ENCODE data around the gene SYT14. TPM values are rescaled to one million over a fixed set of nuclear protein-coding genes. Genes with fewer than 3 reads are reported as not detected.

The SYT14 gene
- total and polyA plus RNA-seq, 2 of the 4 experiments (the other 2 are of a cell fraction) = 0.14 to 1.3 TPM

GRCh38 chr1:210099921-210100320 is 161.9 kb downstream of the SYT14 start:
- in situ Hi-C loops (cut with MboI; ENCODE audit: low sequenced_read_pairs) (no loop called here), dilution Hi-C loops (cut with HindIII; ENCODE audit: low sequenced_read_pairs, unreplicated experiment) (no loop called here), intact Hi-C loops (cut with micrococcal nuclease) (no loop called here)
- no TSS peak for BruUV-seq (replicated peaks)
- Histone ChIP-seq H3K4me2 (ENCODE audit: low read depth, low read length) (no peak overlapping the region), H3K79me1 (ENCODE audit: low read depth in 1 of 2, low read length in 2 of 2) (no peaks in the 10 kb centered on the region), H3K36me3 (ENCODE audit: control insufficient read depth, insufficient read depth, low read length) (no peaks in the 10 kb centered on the region), H4K20me1 (ENCODE audit: insufficient read depth, low read length) (no peaks in the 10 kb centered on the region), H3K4me1 (ENCODE audit: control insufficient read depth, insufficient read depth, low read length) (no peaks in the 10 kb centered on the region), H3K4me3 (ENCODE audit: insufficient read depth, low read depth, low read length) (no peak overlapping the region), H4K91ac (ENCODE audit: insufficient read depth, low read depth, low read length) (no peak overlapping the region), H3K9ac (ENCODE audit: low read depth, low read length) (no peak overlapping the region), H3K27me3 (ENCODE audit: control insufficient read depth, insufficient read depth, low read length) (no peaks in the 10 kb centered on the region), H2AFZ (replicated peaks; ENCODE audit: low read length, poor library complexity) (no peak overlapping the region), H3K9me3 (ENCODE audit: control insufficient read depth, insufficient read depth, low read length) (no peaks in the 10 kb centered on the region), H4K8ac (ENCODE audit: low read depth in 2 of 2, low read length in 2 of 2) (no peak overlapping the region), H3K14ac (replicated peaks; ENCODE audit: low read depth, low read length) (no peak overlapping the region), H3K27ac (ENCODE audit: insufficient read depth, low read length) (no peak overlapping the region), H2BK5ac (ENCODE audit: low read depth, low read length, poor library complexity, severe bottlenecking) (no peak overlapping the region), H2BK120ac (ENCODE audit: low read depth, low read length) (no peak overlapping the region), H3K56ac (ENCODE audit: extremely low read depth, insufficient read depth, low read length) (no peak overlapping the region), H2AK9ac (replicated peaks; ENCODE audit: low read depth, low read length, poor library complexity) (no peak overlapping the region), H3K4ac (ENCODE audit: low read depth, low read length) (no peak overlapping the region), H3K18ac (ENCODE audit: low read depth, low read length) (no peak overlapping the region), H2BK20ac (ENCODE audit: low read depth, low read length) (no peak overlapping the region), H4K5ac (ENCODE audit: low read depth, low read length) (no peak overlapping the region), H3K9me1 (ENCODE audit: insufficient read depth, low read length) (no peaks in the 10 kb centered on the region), H2AK5ac (ENCODE audit: low read depth, low read length) (no peak overlapping the region), H3K23ac (ENCODE audit: low read depth, low read length) (no peak overlapping the region), H2BK15ac (ENCODE audit: low read depth, low read length) (no peak overlapping the region)
- TF ChIP-seq RCOR1 (IDR thresholded peaks at IDR 0.05; ENCODE audit: insufficient replicate concordance, low read length) (no peak), MXI1 (IDR thresholded peaks at IDR 0.05; ENCODE audit: borderline replicate concordance, low read depth, low read length) (no peak), RAD21 (IDR thresholded peaks at IDR 0.05; ENCODE audit: low read length) (no peak), ELK1 (IDR thresholded peaks at IDR 0.05; ENCODE audit: borderline replicate concordance, low read depth, low read length) (no peak), CTCF (conservative IDR thresholded peaks at IDR 0.05; ENCODE audit: low read depth, low read length) (no peak), POLR2A (IDR thresholded peaks at IDR 0.05; ENCODE audit: low read depth, low read length) (no peak), NFE2L2 (IDR thresholded peaks at IDR 0.05; ENCODE audit: low read depth, low read length) (no peak), CEBPB (IDR thresholded peaks at IDR 0.05; ENCODE audit: low read depth, low read length) (no peak), MAFK (IDR thresholded peaks at IDR 0.05; ENCODE audit: low read depth, low read length) (no peak), RFX5 (IDR thresholded peaks at IDR 0.05; ENCODE audit: low read depth, low read length) (no peak), BHLHE40 (IDR thresholded peaks at IDR 0.05; ENCODE audit: low read depth, low read length) (no peak), FOS (IDR thresholded peaks at IDR 0.05; ENCODE audit: low read depth, low read length) (no peak), MAZ (IDR thresholded peaks at IDR 0.05; ENCODE audit: borderline replicate concordance, low read depth, low read length) (no peak), USF2 (IDR thresholded peaks at IDR 0.05; ENCODE audit: low read depth, low read length) (no peak), SMC3 (IDR thresholded peaks at IDR 0.05; ENCODE audit: low read depth, low read length) (no peak)
- no peak for ATAC-seq (ENCODE audit: low read depth)
- POLR2A ChIA-PET (ENCODE audit: unreplicated experiment) = no interaction called here
- no peak for DNase-seq
- CTCF ChIA-PET = no interaction called here
- no CpG with 5 or more reads among the region's 1 CpG for WGBS, 2 experiments (ENCODE audit: extremely low coverage in 2 of 2, insufficient read length in 1 of 2)
